HCT116 (cell line): ENCODE data around the gene RHD. TPM values are rescaled to one million over a fixed set of nuclear protein-coding genes. Genes with fewer than 3 reads are reported as not detected.

ENCODE experiments used
- ATAC-seq: fragments of 200-7000 bp; cut with Tn5 transposase; 2 replicates; pipeline ENCODE4 v1.9.1; 2020; ENCODE audit warnings: mild to moderate bottlenecking, moderate library complexity
- BruUV-seq: library from RNA; stranded (reverse); fragments of 400-500 nt; replicated peaks from 2 replicates; lab custom pipeline; 2021; lab: Mats Ljungman, UMichigan
- CTCF ChIA-PET: fragments of 300-600 bp; sonication (Branson Sonifier 250); formaldehyde crosslinking; loops from one replicate; lab custom pipeline; 2021; ENCODE audit warnings: antibody characterized with exemption; lab: Charles Lee
- POLR2A ChIA-PET: fragments of 300-600, 350-600 bp; sonication (Branson Sonifier 250); formaldehyde crosslinking; loops from one replicate; lab custom pipeline; 2021; ENCODE audit warnings: antibody characterized with exemption; lab: Charles Lee
- RAD21 ChIA-PET, 2 experiments: fragments of 300-600 bp; sonication (Branson Sonifier 250); formaldehyde crosslinking; loops; one replicate each; lab custom pipeline; 2023; ENCODE audit warnings: low total read pairs in 2 of 2; ENCODE audit not compliant: uncharacterized antibody in 2 of 2, unreplicated experiment in 2 of 2, low non-redundant PET in 1 of 2; lab: Charles Lee
- DNase-seq: peaks from one replicate; pipeline ENCODE4 v3.0.0-alpha.2; 2010; ENCODE audit warnings: low read depth, low spot score
- H2AFZ ChIP-seq: fragments of 200-600 bp; shearing (Covaris generic), sonication (generic); 2 replicates; pipeline ENCODE4 v1.6.1; 2017; ENCODE audit warnings: low read depth, mixed run types, mixed read lengths, antibody characterized with exemption, low read length; ENCODE audit not compliant: poor library complexity, severe bottlenecking
- H3K27ac ChIP-seq: 2 replicates; pipeline ENCODE4 v1.5.1; 2012; ENCODE audit warnings: low read depth, low read length
- H3K27me3 ChIP-seq: fragments of 200-600 bp; sonication (generic); 2 replicates; pipeline ENCODE4 v1.6.1; 2016; ENCODE audit warnings: mixed run types, low read length, mixed read lengths; ENCODE audit not compliant: insufficient read depth
- H3K36me3 ChIP-seq, 2 experiments: fragments of 200-500 bp in 1 of 2; fragments of 200-600 bp in 1 of 2; sonication (Bioruptor generic) in 1 of 2; sonication (generic) in 1 of 2; 2 replicates each; pipeline versions ENCODE4 v1.5.1 to v1.6.1; 2014 to 2016; ENCODE audit warnings: low read length in 2 of 2, inconsistent platforms in 1 of 2, mixed read lengths in 1 of 2, mixed run types in 1 of 2; ENCODE audit not compliant: insufficient read depth in 2 of 2, control insufficient read depth in 1 of 2
- H3K4me1 ChIP-seq, 2 experiments: fragments of 200-600 bp in 1 of 2; sonication (generic) in 1 of 2; 2 replicates each; pipeline versions ENCODE4 v1.5.1 to v1.6.1; 2012 to 2017; ENCODE audit warnings: low read length in 2 of 2, inconsistent platforms in 1 of 2, mild to moderate bottlenecking in 1 of 2, mixed read lengths in 1 of 2, mixed run types in 1 of 2, moderate library complexity in 1 of 2; ENCODE audit not compliant: insufficient read depth in 2 of 2, control insufficient read depth in 1 of 2
- H3K4me2 ChIP-seq: fragments of 200-600 bp; sonication (generic); 2 replicates; pipeline ENCODE4 v1.6.1; 2017; ENCODE audit warnings: mixed run types, low read length, mixed read lengths
- H3K4me3 ChIP-seq, 2 experiments: fragments of 200-600 bp in 1 of 2; sonication (generic) in 1 of 2; replicated peaks in 1 of 2; 2 replicates each; pipeline ENCODE4 v1.5.1; 2011 to 2016; ENCODE audit warnings: low read length in 2 of 2, control low read depth in 1 of 2, low read depth in 1 of 2, mild to moderate bottlenecking in 1 of 2, mixed read lengths in 1 of 2, mixed run types in 1 of 2
- H3K79me2 ChIP-seq: fragments of 200-600 bp; sonication (generic); 2 replicates; pipeline ENCODE4 v1.6.1; 2017; ENCODE audit warnings: mild to moderate bottlenecking, mixed run types, low read length, moderate library complexity, mixed read lengths; ENCODE audit not compliant: insufficient read depth
- H3K9ac ChIP-seq: fragments of 200-600 bp; sonication (generic); 2 replicates; pipeline ENCODE4 v1.6.1; 2016; ENCODE audit warnings: low read length, mixed read lengths
- H3K9me2 ChIP-seq: fragments of 200-600 bp; sonication (generic), shearing (Covaris generic); 2 replicates; pipeline ENCODE4 v1.6.1; 2017; ENCODE audit warnings: mixed run types, mild to moderate bottlenecking, moderate library complexity; ENCODE audit not compliant: insufficient read depth
- H3K9me3 ChIP-seq, 2 experiments: fragments of 200-500 bp in 1 of 2; fragments of 200-600 bp in 1 of 2; sonication (Bioruptor generic) in 1 of 2; sonication (generic) in 1 of 2; 2 replicates each; pipeline ENCODE4 v1.6.1; 2014 to 2017; ENCODE audit warnings: low read length in 2 of 2, mixed read lengths in 2 of 2, inconsistent platforms in 1 of 2, low read depth in 1 of 2, mild to moderate bottlenecking in 1 of 2, mixed run types in 1 of 2, moderate library complexity in 1 of 2; ENCODE audit not compliant: control insufficient read depth in 1 of 2, insufficient read depth in 1 of 2
- H4K20me1 ChIP-seq: fragments of 200-600 bp; sonication (generic), shearing (Covaris generic); 2 replicates; pipeline ENCODE4 v1.6.1; 2017; ENCODE audit warnings: mixed run types, mild to moderate bottlenecking, moderate library complexity; ENCODE audit not compliant: insufficient read depth
- CBX3 ChIP-seq: IDR thresholded peaks from 2 replicates; pipeline ENCODE4 v1.6.1; 2012; ENCODE audit warnings: low read depth
- CEBPB ChIP-seq: IDR thresholded peaks from 2 replicates; pipeline ENCODE4 v1.6.1; 2012; ENCODE audit warnings: low read depth
- EGR1 ChIP-seq: IDR thresholded peaks from 2 replicates; pipeline ENCODE4 v1.6.1; 2012; ENCODE audit warnings: low read depth
- EZH2phosphoT487 ChIP-seq: fragments of 200-600 bp; IDR thresholded peaks from 2 replicates; pipeline ENCODE4 v1.6.1; 2018; ENCODE audit warnings: antibody characterized with exemption, borderline replicate concordance
- POLR2A ChIP-seq: IDR thresholded peaks from 2 replicates; pipeline ENCODE4 v1.7.0; 2011; ENCODE audit warnings: borderline replicate concordance; ENCODE audit not compliant: insufficient read depth, insufficient read length; ENCODE audit errors: extremely low read depth
- POLR2AphosphoS5 ChIP-seq: IDR thresholded peaks from 2 replicates; pipeline ENCODE4 v1.6.1; 2011; ENCODE audit warnings: mild to moderate bottlenecking, low read depth, low read length, moderate library complexity
- RAD21 ChIP-seq: IDR thresholded peaks from 2 replicates; pipeline ENCODE4 v1.6.1; 2012; ENCODE audit warnings: low read depth, mild to moderate bottlenecking
- SP1 ChIP-seq: IDR thresholded peaks from 2 replicates; pipeline ENCODE4 v1.6.1; 2012; ENCODE audit warnings: low read depth
- SRF ChIP-seq: IDR thresholded peaks from 2 replicates; pipeline ENCODE4 v1.6.1; 2012; ENCODE audit warnings: low read depth
- TCF7L2 ChIP-seq: IDR thresholded peaks from 2 replicates; pipeline ENCODE4 v1.7.0; 2011; ENCODE audit warnings: borderline replicate concordance, inconsistent platforms; ENCODE audit not compliant: insufficient read depth, insufficient read length; ENCODE audit errors: extremely low read depth
- YY1 ChIP-seq: IDR thresholded peaks from 2 replicates; pipeline ENCODE4 v1.6.1; 2011; ENCODE audit warnings: low read length, low read depth, moderate library complexity, mild to moderate bottlenecking; ENCODE audit not compliant: insufficient replicate concordance; ENCODE audit errors: extremely low read depth
- ZBTB33 ChIP-seq: IDR thresholded peaks from 2 replicates; pipeline ENCODE4 v1.6.1; 2011; ENCODE audit warnings: mild to moderate bottlenecking, low read length, moderate library complexity; ENCODE audit not compliant: insufficient replicate concordance; ENCODE audit errors: extremely low read depth
- ZFX ChIP-seq: fragments of 450-650 bp; IDR thresholded peaks from 2 replicates; pipeline ENCODE4 v1.6.1; 2017
- ZNF274 ChIP-seq: fragments of 200-500 bp; sonication (Bioruptor generic); IDR thresholded peaks from 2 replicates; pipeline ENCODE4 v1.6.1; 2014; ENCODE audit warnings: mild to moderate bottlenecking, low read depth, low read length, inconsistent platforms
- intact Hi-C: fragments of 100-400 bp; cut with micrococcal nuclease; formaldehyde crosslinking; loops from 2 replicates; pipeline ENCODE4 v1.10.0; 2022
- total RNA-seq: library from RNA; stranded (reverse); gene quantifications from one replicate; pipeline ENCODE4 v1.2.1, GENCODE V29; 2021; ENCODE audit not compliant: unreplicated experiment
- TF ChIP-seq, protein P1 (sequence below): IDR thresholded peaks from 2 replicates; pipeline ENCODE4 v1.6.1; 2012; ENCODE audit warnings: low read depth
- TF ChIP-seq, protein P2 (sequence below): IDR thresholded peaks from 2 replicates; pipeline ENCODE4 v1.6.1; 2012
- TF ChIP-seq, protein P3 (sequence below), 3 experiments: fragments of 200-600 bp in 1 of 3; sonication (generic) in 1 of 3; IDR thresholded peaks in 2 of 3; conservative IDR thresholded peaks in 1 of 3; 2 replicates each; pipeline ENCODE4 v1.5.1; 2012 to 2017; ENCODE audit warnings: low read depth in 2 of 3, low read length in 2 of 3, antibody characterized with exemption in 1 of 3, borderline replicate concordance in 1 of 3, control low read depth in 1 of 3, mild to moderate bottlenecking in 1 of 3, mixed read lengths in 1 of 3, mixed run types in 1 of 3, moderate library complexity in 1 of 3; ENCODE audit not compliant: insufficient read depth in 1 of 3
- TF ChIP-seq, protein P4 (sequence below): IDR thresholded peaks from 2 replicates; pipeline ENCODE4 v1.6.1; 2012

The RHD gene
- total RNA-seq, 1 experiment from 2014 or later: not detected

GRCh38 chr1:25222606-25223005, 49.7 kb upstream of the RHD start (continued):
- TF ChIP-seq, protein P1, sequence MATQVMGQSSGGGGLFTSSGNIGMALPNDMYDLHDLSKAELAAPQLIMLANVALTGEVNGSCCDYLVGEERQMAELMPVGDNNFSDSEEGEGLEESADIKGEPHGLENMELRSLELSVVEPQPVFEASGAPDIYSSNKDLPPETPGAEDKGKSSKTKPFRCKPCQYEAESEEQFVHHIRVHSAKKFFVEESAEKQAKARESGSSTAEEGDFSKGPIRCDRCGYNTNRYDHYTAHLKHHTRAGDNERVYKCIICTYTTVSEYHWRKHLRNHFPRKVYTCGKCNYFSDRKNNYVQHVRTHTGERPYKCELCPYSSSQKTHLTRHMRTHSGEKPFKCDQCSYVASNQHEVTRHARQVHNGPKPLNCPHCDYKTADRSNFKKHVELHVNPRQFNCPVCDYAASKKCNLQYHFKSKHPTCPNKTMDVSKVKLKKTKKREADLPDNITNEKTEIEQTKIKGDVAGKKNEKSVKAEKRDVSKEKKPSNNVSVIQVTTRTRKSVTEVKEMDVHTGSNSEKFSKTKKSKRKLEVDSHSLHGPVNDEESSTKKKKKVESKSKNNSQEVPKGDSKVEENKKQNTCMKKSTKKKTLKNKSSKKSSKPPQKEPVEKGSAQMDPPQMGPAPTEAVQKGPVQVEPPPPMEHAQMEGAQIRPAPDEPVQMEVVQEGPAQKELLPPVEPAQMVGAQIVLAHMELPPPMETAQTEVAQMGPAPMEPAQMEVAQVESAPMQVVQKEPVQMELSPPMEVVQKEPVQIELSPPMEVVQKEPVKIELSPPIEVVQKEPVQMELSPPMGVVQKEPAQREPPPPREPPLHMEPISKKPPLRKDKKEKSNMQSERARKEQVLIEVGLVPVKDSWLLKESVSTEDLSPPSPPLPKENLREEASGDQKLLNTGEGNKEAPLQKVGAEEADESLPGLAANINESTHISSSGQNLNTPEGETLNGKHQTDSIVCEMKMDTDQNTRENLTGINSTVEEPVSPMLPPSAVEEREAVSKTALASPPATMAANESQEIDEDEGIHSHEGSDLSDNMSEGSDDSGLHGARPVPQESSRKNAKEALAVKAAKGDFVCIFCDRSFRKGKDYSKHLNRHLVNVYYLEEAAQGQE: no peak
- TF ChIP-seq ZNF274 (no peak), SP1 (no peak), ZFX (no peak), CBX3 (no peak), POLR2A (no peak), CEBPB (no peak)

- Histone ChIP-seq H3K9me3 (no peaks in the 10 kb centered on the region), H3K9ac (no peak overlapping the region), H3K4me3 (no peak overlapping the region), H3K4me1 (peaks cover 0 to 23% of the 10 kb centered on the region in 2 experiments; a peak in 3 of 4 replicates), H3K27ac (no peak overlapping the region), H3K27me3 (no peaks in the 10 kb centered on the region), H3K9me2 (no peaks in the 10 kb centered on the region), H2AFZ (no peak overlapping the region), H4K20me1 (no peaks in the 10 kb centered on the region), H3K79me2 (no peaks in the 10 kb centered on the region), H3K4me2 (no peak overlapping the region), H3K36me3 (peaks cover 43 to 53% of the 10 kb centered on the region in 2 experiments; a peak in 3 of 4 replicates)
- ATAC-seq (no peak), DNase-seq (no peak)
- CTCF ChIA-PET: no interaction called here
- intact Hi-C loops: no loop called here
- no TSS peak for BruUV-seq
- RAD21 ChIA-PET: no interaction called here
- POLR2A ChIA-PET: no interaction called here
- TF ChIP-seq SRF (no peak), CBX3 (no peak), YY1 (no peak), RAD21 (no peak), ZBTB33 (no peak), POLR2AphosphoS5 (no peak), EZH2phosphoT487 (no peak), SP1 (no peak), POLR2A (no peak), EGR1 (no peak), ZNF274 (no peak), TCF7L2 (no peak), ZFX (no peak)
- TF ChIP-seq, protein P2, sequence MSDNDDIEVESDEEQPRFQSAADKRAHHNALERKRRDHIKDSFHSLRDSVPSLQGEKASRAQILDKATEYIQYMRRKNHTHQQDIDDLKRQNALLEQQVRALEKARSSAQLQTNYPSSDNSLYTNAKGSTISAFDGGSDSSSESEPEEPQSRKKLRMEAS: no peak
- TF ChIP-seq, protein P3, sequence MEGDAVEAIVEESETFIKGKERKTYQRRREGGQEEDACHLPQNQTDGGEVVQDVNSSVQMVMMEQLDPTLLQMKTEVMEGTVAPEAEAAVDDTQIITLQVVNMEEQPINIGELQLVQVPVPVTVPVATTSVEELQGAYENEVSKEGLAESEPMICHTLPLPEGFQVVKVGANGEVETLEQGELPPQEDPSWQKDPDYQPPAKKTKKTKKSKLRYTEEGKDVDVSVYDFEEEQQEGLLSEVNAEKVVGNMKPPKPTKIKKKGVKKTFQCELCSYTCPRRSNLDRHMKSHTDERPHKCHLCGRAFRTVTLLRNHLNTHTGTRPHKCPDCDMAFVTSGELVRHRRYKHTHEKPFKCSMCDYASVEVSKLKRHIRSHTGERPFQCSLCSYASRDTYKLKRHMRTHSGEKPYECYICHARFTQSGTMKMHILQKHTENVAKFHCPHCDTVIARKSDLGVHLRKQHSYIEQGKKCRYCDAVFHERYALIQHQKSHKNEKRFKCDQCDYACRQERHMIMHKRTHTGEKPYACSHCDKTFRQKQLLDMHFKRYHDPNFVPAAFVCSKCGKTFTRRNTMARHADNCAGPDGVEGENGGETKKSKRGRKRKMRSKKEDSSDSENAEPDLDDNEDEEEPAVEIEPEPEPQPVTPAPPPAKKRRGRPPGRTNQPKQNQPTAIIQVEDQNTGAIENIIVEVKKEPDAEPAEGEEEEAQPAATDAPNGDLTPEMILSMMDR (IDR thresholded peaks at IDR 0.05 in 2 of 3, conservative IDR thresholded peaks at IDR 0.05 in 1 of 3; ENCODE audit: borderline replicate concordance in 1 of 3, insufficient read depth in 1 of 3, low read depth in 2 of 3, low read length in 2 of 3): no peak
- TF ChIP-seq, protein P4, sequence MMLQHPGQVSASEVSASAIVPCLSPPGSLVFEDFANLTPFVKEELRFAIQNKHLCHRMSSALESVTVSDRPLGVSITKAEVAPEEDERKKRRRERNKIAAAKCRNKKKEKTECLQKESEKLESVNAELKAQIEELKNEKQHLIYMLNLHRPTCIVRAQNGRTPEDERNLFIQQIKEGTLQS: no peak
Observed at GRCh38 chr1:25223471-25223870, 48.8 kb upstream of the RHD start.
